Midbrain (tissue), 1 donor: ENCODE measurements around the gene HTR2C.
"Not testable (repeated sequence)": the region's sequence is repeated elsewhere in the genome, so short reads cannot be mapped to it uniquely, and the experiment has no call there.

Experiments
- DNase-seq: peaks from one replicate; lab custom pipeline; 2025; lab: John Stamatoyannopoulos, UW

The HTR2C gene

DNA sequence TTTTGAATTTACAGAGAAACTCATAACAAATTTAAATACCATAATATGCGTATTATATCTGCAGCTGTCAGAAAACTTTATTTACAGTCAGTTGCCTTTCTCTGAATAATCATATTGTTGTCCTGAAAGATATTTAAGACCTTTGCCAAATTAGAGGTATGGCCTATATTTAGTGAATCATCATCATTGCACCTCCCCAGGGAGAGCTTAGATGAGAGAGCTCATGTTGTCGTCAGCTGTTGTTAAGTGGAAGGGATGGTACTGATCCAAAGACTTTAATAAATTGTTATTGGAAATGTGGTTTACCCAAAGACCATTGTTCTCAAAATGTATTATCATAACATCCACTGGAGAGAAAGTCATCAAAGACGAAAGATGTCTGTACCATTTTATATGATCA lies 128.6 kb downstream of the HTR2C start:
- DNase-seq, result no peak

DNA sequence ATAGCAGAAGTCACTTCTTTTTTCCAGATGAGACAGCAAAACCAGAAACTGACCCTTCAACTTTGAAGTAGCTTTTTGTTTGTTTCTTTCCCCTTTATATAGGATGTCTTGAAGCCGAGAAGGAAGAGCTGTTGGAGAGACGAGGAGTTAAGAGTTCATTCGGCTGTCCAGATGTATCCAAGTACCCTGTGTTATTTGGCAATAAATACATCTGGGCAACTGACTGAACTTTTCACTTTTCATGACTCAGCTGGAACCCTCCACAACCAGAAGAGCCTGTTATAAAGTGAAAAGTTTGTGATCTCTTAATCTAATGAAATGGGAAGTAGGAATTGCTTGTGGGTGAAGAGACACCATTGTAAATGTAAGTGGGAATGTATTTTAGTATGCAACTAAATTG lies 131.2 kb downstream of the HTR2C start:
- DNase-seq, result no peak

DNA sequence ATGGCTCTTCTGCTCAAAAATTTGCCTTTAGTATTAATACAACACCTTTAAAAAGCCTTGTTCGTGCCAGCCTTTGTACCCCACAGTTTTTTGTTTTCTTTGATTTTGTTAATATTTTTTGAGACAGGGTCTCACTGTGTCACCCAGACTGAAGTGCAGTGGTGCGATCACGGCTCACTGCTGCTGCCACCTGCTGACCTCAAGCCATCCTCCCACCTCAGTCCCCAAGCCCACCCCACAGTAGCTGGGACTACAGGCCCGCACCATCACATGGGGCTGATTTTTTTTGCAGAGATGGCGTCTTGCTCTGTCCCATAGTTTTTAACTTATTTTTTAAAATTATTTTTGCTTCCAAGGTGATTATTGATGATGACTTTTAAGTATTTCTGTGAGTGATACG lies 134.0 kb downstream of the HTR2C start:
- DNase-seq, result no peak

DNA sequence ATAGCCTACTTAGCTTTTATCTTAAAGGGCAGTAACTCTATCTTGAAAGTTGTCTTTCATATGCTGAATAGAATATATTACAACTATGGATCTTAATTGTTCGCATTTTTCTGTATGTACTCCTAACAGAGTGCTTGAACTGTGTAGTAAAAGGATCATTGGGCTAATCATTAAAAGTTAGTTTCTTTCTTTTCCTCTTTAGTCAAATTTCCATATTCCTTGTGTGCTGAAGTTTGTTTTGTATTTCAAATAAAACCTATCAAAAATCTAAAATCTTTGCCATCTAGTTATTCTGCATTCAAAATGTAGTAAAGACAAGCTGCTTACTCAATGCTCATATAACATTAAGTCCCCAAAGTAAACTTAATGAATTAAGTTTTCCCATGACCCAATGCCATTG lies 182.7 kb downstream of the HTR2C start:
- DNase-seq, result no peak

DNA sequence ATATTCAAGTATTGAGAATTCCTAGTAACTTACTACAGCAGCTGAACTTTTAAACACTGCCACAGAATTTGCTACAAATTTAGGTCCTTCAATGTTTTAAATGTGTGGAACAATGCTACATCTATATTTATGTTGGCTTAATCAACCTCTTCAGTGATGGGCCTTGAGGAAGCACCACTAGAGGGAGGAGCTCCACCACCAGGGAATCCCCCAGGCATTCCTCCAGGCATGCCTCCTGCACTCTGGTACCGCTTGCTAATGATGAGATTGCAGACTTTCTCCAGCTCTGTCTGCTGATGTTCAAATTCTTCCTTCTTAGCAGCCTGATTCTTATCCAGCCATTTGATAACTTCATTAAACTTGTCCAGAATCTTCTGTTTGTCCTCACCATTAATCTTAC lies 190.8 kb downstream of the HTR2C start:
- DNase-seq, result no peak

DNA sequence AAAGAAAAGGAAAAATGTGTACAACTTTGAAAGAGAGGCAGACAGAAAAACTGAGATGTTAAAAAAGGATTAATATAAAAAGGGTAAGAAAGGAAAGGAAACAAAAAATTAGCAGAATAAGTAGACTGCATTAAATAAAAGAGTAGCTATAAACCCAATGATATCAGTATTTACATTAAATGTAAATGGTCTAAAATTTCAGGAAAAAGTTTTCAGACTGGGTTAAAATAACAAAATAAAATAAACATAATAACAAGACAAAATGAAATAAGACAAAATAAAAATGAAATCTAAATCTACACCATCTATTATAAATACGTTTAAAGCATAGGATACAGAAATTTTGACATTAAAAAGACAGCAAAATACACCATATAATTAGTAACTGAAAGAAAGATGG lies 199.0 kb downstream of the HTR2C start:
- DNase-seq, result no peak

DNA sequence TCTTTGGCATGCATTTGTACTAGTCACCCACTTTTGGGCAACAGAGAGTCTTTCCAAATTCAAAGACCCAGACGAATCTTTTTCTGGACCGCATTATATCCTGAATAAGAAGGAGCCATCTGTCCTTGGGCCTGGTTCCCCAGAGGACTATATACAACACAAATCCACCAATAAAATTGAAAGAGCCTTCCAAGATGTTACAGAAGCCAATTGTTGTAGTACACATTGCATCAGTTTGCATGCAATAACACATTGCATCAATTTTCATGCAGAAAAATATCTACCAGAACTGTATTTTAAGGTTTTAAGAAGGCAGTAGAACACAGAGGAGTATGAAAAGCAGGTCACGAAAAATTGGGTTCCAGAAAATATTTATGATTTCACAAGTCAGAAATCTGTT lies 203.2 kb downstream of the HTR2C start:
- DNase-seq, result no peak

DNA sequence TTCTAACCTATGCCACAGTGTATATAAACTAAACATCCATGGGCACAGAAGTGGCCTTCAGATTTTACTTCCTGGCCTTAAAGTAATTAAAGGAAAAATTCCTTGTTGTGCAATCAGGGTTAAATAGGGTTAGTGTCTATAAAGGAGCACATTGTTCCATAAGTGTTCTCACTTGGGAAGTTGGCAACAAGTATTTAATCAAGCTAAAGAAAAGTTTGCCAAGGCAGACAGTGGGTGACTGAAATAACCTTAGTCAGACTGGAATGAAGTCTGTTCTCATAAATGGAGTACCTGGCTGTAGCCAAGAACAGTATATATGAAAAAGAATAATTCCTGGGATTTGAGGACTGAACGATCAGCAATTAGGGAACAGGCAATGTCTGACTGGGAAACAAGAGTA lies 213.6 kb downstream of the HTR2C start:
- no peak for DNase-seq

DNA sequence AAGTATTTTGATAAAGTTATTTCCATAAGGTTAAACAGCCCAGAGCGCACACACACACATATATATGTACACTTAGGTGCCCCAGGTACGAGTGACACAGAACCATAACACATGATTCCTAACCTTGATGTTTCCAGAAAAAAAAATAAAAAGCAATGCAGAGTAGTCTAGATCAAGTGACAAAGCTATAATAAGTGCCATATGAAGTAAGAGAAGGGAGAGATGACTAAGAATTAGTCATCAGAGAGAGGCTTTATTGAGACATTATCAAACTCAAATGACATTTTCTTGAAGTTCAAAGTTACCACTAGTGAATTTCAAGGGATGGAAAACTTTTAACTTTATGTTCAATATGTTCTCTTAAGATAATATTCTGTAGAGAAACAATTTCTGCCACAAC lies 215.0 kb downstream of the HTR2C start:
- DNase-seq, result no peak

DNA sequence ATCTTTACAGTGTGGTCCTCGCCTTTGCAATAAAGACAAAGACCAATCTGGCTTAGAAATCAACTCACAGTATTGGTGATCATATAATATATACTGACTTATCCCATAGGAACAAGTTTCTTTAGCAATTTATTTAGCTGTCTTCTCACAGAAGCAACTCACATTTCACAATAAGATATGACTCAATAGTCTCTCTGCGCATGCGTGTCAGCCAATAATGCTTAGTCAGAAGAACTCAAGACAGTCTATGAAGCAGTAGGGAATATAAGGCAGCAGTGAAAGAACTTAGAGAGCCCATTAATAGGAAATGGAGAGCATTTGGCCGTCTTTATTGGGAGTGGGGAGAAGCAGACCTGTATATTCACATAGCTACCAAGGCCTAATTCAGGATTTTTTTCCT lies 216.8 kb downstream of the HTR2C start:
- no peak for DNase-seq

DNA sequence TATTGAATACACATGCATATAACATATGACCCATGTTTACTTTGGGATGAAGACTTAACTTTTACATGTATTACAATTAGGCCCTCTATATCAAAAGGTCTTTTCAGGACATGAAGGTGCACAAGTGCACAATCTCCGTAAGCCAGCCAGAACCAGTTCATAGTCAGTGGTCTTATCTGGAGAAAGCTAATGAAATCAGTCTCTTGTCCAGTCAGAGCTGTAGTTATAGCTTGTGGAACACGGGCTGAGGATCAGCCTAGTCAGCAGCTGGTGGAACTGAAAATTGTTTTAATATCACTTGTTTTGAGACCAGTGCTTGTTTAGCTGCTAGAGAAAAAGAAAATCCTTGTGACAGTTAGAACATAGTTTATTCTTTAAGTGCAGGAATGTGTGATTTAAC lies 235.6 kb downstream of the HTR2C start:
- DNase-seq, result no peak

DNA sequence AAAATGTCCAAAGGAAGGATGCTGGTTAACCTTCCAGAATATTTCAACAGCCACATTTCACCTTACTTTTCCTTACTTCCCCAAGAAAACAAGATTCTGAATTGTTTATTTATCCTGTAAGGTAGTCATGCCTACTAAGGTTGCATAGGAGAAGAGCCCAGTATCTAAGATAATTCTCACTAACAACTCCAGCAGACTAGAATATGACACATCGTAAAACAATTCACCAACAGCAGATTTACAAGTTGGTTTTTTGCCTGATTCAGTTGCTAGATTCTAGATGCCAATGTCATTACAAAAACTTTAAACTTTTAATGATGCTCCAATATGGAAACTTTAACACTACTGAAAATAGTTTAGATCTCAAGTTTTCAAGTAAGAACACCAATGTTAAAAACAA lies 257.2 kb downstream of the HTR2C start:
- no peak for DNase-seq

DNA sequence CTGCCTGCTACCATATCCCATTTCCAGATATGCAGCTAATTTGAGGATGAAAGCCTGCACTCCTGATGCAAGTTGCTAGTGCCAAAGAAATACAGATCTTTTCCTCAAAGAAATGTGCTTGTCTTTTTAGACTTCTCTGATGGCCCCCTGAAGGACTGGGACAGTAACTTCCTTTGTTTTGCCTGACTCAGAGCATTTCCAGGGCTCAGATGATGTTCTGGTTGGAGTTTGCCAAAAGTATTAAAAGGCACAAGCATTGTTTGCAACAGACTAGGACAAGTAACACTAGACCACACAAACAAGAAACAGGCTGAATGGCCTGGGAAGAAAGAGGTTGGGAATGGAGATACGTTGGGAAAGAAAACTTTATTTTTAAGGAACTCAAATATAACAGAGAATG lies 258.3 kb downstream of the HTR2C start:
- no peak for DNase-seq

DNA sequence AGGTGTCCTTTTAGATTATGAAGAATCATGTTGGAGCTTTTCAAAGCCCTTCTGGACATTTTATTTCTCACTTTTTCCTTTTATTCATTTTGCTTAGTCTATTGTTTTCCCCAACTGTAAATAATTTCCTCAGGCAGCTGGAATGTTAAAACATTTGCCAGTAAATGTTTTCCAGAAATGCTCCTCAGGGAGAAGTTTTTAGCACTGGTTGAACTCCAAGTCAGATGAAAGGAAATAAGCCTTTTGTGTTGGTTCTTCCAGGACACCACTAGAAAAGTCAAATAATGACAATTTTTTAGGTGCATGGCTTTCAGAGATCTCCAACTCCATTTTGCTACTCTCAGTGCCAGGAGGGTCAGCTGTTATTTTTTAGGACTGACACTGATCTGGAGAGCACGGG lies 305.6 kb downstream of the HTR2C start:
- no peak for DNase-seq

DNA sequence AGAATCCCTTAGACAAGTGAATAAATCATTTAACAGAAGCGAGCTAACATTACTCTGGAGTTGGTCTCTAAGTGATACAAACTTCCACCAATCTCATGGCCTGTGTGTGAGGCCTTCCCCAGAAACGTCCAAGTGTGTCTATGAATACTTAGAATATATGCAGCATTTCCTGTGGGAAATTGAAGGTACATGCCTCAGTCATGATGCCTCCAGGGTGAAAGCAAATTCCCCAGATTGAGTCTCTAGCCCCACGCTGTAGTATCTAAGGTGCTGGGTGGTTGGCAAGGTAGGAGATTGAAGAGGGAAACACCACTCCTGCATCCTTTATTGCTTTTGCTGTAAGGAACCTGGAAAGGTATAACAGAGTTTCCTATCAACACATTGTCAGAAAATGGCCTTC lies 319.7 kb downstream of the HTR2C start:
- no peak for DNase-seq

DNA sequence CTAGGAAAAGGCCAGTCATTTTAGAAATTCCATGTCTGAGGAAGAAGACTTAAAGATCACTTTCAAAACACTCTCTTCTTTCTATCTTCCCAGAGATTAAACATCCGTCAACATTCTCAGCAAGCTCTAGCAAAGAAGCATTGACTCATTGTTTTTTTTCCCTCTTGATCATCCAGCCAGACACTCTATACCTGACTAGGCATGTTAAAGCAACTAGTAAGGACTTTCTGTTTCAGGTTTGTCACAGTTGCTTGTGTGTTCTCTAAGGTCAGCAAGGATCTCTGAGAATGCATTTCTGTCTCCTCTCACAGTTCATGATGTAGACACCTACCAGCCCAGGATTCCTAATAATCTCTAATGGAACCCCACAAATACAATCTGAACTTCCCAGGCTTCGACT lies 321.4 kb downstream of the HTR2C start:
- DNase-seq, result no peak

DNA sequence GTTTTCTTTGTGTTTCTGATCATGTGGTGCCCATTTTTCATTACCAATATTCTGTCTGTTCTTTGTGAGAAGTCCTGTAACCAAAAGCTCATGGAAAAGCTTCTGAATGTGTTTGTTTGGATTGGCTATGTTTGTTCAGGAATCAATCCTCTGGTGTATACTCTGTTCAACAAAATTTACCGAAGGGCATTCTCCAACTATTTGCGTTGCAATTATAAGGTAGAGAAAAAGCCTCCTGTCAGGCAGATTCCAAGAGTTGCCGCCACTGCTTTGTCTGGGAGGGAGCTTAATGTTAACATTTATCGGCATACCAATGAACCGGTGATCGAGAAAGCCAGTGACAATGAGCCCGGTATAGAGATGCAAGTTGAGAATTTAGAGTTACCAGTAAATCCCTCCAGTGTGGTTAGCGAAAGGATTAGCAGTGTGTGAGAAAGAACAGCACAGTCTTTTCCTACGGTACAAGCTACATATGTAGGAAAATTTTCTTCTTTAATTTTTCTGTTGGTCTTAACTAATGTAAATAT lies 323.2 kb downstream of the HTR2C start:
- no peak for DNase-seq

DNA sequence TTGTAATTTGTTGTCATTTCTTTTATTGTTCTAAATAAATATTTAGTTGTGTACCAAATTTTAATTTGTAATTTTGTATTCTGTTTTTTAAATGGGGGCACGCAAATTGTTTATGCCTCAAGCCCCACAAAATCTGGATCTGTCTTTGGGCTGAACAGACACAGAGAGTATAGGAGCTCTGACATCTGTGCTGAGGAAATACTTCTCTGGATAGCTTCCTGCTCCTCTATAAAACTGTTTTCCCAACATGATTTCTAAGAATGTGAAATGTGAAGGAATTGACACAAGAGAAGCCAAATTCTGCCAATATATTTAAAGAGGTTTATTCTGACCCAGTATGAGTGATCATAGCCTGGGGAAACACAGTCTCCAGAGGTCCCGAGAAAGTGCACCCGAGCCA lies 340.5 kb downstream of the HTR2C start:
- DNase-seq, result no peak

DNA sequence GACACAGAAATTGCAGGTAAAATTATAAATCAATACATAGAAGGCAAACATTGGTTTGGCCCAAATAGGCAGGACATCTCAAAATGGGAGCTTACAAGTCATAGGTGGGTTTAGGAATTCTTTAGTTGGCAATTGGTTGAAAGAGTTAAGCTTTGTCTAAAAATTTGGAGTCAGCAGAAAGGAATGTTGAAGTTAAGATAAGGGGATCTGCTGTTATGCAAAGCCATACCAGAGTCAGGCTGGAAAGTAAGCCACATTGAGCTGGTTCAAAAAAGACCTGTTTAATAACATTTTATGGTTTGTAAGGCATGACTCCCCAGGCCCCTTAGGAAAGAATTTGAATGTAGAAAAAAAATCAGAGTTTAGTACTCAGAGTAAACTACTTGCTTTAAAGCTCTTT lies 341.0 kb downstream of the HTR2C start:
- DNase-seq, result no peak

DNA sequence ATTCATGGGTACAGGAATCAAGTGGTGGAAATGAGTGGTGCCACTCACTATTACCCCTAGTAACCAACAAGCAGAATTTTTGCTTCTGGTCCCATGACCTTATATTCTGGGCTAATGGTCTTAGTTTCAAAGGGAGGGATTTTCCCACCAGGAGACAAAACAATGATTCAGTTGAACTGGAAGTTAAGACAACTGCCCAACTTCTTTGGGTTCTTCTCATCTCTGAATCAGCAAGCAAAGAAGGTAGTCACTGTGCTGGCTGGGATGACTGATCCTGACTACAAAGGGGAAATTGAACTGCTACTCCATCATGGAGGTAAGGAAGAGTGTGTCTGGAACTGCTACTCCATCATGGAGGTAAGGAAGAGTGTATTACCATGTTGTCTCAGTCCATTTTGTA lies 346.3 kb downstream of the HTR2C start:
- no peak for DNase-seq

DNA sequence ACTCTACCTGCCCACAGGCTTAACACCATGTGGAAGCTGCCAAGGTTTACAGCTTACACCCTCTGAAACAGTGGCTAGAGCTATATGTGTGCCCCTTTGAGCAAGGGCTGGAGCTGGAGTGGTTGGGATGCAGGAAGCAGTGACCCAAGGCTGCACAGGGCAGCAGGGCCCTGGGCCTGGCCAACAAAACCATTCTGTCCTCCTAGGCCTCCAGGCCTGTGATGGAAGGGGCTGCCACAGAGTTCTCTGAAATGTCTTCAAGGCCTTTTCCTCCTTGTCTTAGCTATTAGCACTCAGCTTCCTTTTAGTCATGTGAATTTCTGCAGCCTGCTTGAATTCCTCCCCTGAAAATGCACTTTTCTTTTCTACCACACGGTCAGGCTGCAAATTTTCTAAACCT lies 348.7 kb downstream of the HTR2C start:
- DNase-seq, result no peak

DNA sequence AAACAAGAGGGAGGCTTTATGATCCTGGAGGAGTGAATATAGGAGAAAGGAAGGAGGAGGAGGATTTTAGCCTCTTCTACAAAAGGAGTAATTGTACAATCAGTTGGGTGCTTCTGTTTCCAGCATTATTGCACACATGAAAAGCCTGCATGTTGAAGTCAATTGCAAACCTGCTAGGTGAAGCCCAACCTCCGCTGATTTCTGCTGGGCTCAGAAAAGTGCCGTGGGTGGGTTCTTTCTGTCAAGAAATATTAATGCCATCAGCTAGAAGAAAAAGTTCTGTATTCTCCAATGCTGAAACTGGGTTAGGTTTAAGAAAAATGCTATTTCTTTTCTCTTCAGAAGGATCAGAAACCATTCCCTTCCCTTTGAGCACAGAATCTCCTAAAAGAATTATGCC lies 349.4 kb downstream of the HTR2C start:
- DNase-seq, result not testable (repeated sequence)

DNA sequence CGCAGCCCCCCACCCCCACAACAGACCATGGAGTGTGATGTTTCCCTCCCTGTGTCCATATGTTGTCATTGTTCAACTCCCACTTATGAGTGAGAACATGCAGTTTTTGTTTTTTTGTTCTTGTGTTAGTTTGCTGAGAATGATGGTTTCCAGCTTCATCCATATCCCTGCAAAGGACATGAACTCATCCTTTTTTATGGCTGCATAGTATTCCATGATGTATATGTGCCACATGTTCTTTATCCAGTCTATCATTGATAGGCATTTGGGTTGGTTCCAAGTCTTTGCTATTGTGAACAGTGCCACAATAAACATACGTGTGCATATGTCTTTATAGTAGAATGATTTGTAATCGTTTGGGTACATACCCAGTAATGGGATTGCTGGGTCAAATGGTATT lies 353.2 kb downstream of the HTR2C start:
- not testable (repeated sequence) for DNase-seq

DNA sequence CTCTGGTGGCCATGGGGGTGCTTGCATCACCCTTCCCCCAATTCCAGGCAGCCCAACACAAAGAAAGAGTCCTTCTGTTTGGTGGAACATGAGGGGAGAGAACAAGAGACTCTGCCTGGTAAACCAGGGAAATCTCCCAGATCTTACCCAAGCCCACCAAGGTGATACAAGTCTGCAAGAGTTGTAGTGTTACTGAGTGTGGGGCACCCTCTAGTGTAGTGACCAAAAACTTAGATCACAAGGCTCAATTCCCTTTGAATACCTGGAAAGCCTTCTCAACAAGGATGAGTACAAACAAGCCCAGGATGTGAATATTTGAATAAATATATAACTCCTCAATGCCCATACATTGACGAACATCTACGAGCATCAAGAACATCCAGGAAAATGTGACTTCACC lies 368.8 kb downstream of the HTR2C start:
- DNase-seq, result no peak
